Astrocyte (in vitro differentiated cells and primary cell): ENCODE measurements around the gene PP2D1. TPM values are rescaled to one million over a fixed set of nuclear protein-coding genes. Genes with fewer than 3 reads are reported as not detected.
A peak's percentile ranks its signal among the peaks of the same experiment; 100 is the strongest.

Source experiments
- DNase-seq: peaks from one replicate; pipeline ENCODE4 v3.0.0-alpha.2; 2010; ENCODE audit warnings: low read depth
- FAIRE-seq: peaks from 2 replicates; lab custom pipeline; 2011; peaks lifted over from hg19 to GRCh38; lab: Jason Lieb, UNC
- H2AFZ ChIP-seq: 2 replicates; pipeline ENCODE4 v1.6.0; 2012; ENCODE audit warnings: low read depth, low read length, inconsistent platforms
- H3K27ac ChIP-seq: 2 replicates; pipeline ENCODE4 v1.5.1; 2011; ENCODE audit warnings: low read depth, low read length, inconsistent platforms
- H3K27me3 ChIP-seq: 2 replicates; pipeline ENCODE4 v1.6.0; 2011; ENCODE audit warnings: low read length, inconsistent platforms; ENCODE audit not compliant: insufficient read depth
- H3K36me3 ChIP-seq: 2 replicates; pipeline ENCODE4 v1.5.1; 2011; ENCODE audit warnings: low read length, inconsistent platforms; ENCODE audit not compliant: insufficient read depth
- H3K4me1 ChIP-seq: 2 replicates; pipeline ENCODE4 v1.5.1; 2011; ENCODE audit warnings: low read length, inconsistent platforms; ENCODE audit not compliant: insufficient read depth
- H3K4me2 ChIP-seq: 2 replicates; pipeline ENCODE4 v1.6.0; 2012; ENCODE audit warnings: low read length, inconsistent platforms
- H3K4me3 ChIP-seq: 2 replicates; pipeline ENCODE4 v1.5.1; 2011; ENCODE audit warnings: low read depth, mild to moderate bottlenecking, low read length, inconsistent platforms; ENCODE audit not compliant: insufficient read depth
- H3K79me2 ChIP-seq: 2 replicates; pipeline ENCODE4 v1.6.0; 2012; ENCODE audit warnings: mild to moderate bottlenecking, low read length, inconsistent platforms; ENCODE audit not compliant: insufficient read depth
- H3K9ac ChIP-seq: 2 replicates; pipeline ENCODE4 v1.6.0; 2012; ENCODE audit warnings: mild to moderate bottlenecking, low read length, inconsistent platforms
- H3K9me3 ChIP-seq: 2 replicates; pipeline ENCODE4 v1.5.1; 2012; ENCODE audit warnings: low read depth, mild to moderate bottlenecking, low read length, inconsistent platforms; ENCODE audit not compliant: insufficient read depth
- H4K20me1 ChIP-seq: 2 replicates; pipeline ENCODE4 v1.6.0; 2012; ENCODE audit warnings: low read length, inconsistent platforms; ENCODE audit not compliant: insufficient read depth
- H3K27ac Mint-ChIP-seq: one replicate; pipeline ENCODE4 v1.8.0; 2021; ENCODE audit warnings: mild to moderate bottlenecking, mixed read lengths; ENCODE audit not compliant: unreplicated experiment
- H3K27me3 Mint-ChIP-seq: one replicate; pipeline ENCODE4 v1.8.0; 2021; ENCODE audit warnings: low read depth, mixed read lengths; ENCODE audit not compliant: unreplicated experiment
- H3K36me3 Mint-ChIP-seq: one replicate; pipeline ENCODE4 v1.8.0; 2021; ENCODE audit warnings: low read depth, mixed read lengths; ENCODE audit not compliant: unreplicated experiment
- H3K4me1 Mint-ChIP-seq: one replicate; pipeline ENCODE4 v1.8.0; 2021; ENCODE audit warnings: low read depth, mixed read lengths; ENCODE audit not compliant: unreplicated experiment
- H3K4me3 Mint-ChIP-seq: one replicate; pipeline ENCODE4 v1.8.0; 2021; ENCODE audit warnings: mild to moderate bottlenecking, moderate library complexity, mixed read lengths; ENCODE audit not compliant: unreplicated experiment
- H3K9me3 Mint-ChIP-seq: one replicate; pipeline ENCODE4 v1.8.0; 2021; ENCODE audit warnings: mild to moderate bottlenecking, mixed read lengths; ENCODE audit not compliant: unreplicated experiment
- CTCF ChIP-seq: IDR thresholded peaks from 2 replicates; pipeline ENCODE4 v1.5.1; 2011; ENCODE audit warnings: low read depth, mild to moderate bottlenecking, inconsistent platforms, low read length, moderate library complexity; ENCODE audit not compliant: insufficient read depth
- EZH2 ChIP-seq: IDR thresholded peaks from 2 replicates; pipeline ENCODE4 v1.6.1; 2012; ENCODE audit warnings: mild to moderate bottlenecking, low read length, inconsistent platforms; ENCODE audit not compliant: insufficient read depth
- total RNA-seq: library from RNA; stranded (reverse); gene quantifications from 2 replicates; pipeline ENCODE4 v1.2.1, GENCODE V29; 2021

The PP2D1 gene
- total RNA-seq, 1 donor from 2014 or later: not detected

- FAIRE-seq (no peak), DNase-seq (no peak)
- H3K9ac ChIP-seq: no peak overlapping the region
- no peaks in the 10 kb centered on the region for H3K9me3 ChIP-seq
- no peak overlapping the region for H3K4me2 ChIP-seq
- H3K27ac ChIP-seq: no peak overlapping the region
- peaks cover 1% of the 10 kb centered on the region for H3K4me1 ChIP-seq
- no peaks in the 10 kb centered on the region for H3K27me3 ChIP-seq
- Mint-ChIP-seq H3K9me3 (no peaks in the 10 kb centered on the region), H3K4me1 (peaks cover 20% of the 10 kb centered on the region), H3K27ac (peak overlapping the region; percentile 26), H3K36me3 (peaks cover 11% of the 10 kb centered on the region), H3K4me3 (no peak overlapping the region), H3K27me3 (no peaks in the 10 kb centered on the region)
- H3K36me3 ChIP-seq: no peaks in the 10 kb centered on the region
- TF ChIP-seq CTCF (no peak), EZH2 (no peak)
- H4K20me1 ChIP-seq: peaks cover 89% of the 10 kb centered on the region
- peaks cover 99% of the 10 kb centered on the region for H3K79me2 ChIP-seq
- H3K4me3 ChIP-seq: no peak overlapping the region
- H2AFZ ChIP-seq: no peak overlapping the region
Measured at GRCh38 chr3:19967208-19967607, 44.9 kb downstream of the PP2D1 start.

GRCh38 chr3:19961960-19962359 lies 50.1 kb downstream of the PP2D1 start:
- Mint-ChIP-seq H3K27ac (no peak overlapping the region), H3K4me1 (peaks cover 21% of the 10 kb centered on the region), H3K4me3 (no peak overlapping the region), H3K27me3 (no peaks in the 10 kb centered on the region), H3K9me3 (no peaks in the 10 kb centered on the region), H3K36me3 (peaks cover 16% of the 10 kb centered on the region)
- H3K36me3 ChIP-seq: peaks cover 3% of the 10 kb centered on the region
- no peak overlapping the region for H2AFZ ChIP-seq
- H3K79me2 ChIP-seq: peaks cover 100% of the 10 kb centered on the region
- no peak for DNase-seq
- H3K4me1 ChIP-seq: no peaks in the 10 kb centered on the region
- no peak for TF ChIP-seq CTCF
- TF ChIP-seq EZH2: no peak
- no peak overlapping the region for H3K9ac ChIP-seq
- no peaks in the 10 kb centered on the region for H3K27me3 ChIP-seq
- no peaks in the 10 kb centered on the region for H3K9me3 ChIP-seq
- no peak for FAIRE-seq
- no peak overlapping the region for H3K4me2 ChIP-seq
- no peak overlapping the region for H3K27ac ChIP-seq
- H3K4me3 ChIP-seq: no peak overlapping the region
- peaks cover 94% of the 10 kb centered on the region for H4K20me1 ChIP-seq

- Mint-ChIP-seq H3K9me3 (no peaks in the 10 kb centered on the region), H3K27me3 (no peaks in the 10 kb centered on the region), H3K4me3 (no peak overlapping the region), H3K4me1 (peaks cover 21% of the 10 kb centered on the region), H3K27ac (no peak overlapping the region), H3K36me3 (peaks cover 20% of the 10 kb centered on the region)
- Histone ChIP-seq H3K4me1 (no peaks in the 10 kb centered on the region), H3K9me3 (no peaks in the 10 kb centered on the region), H3K36me3 (peaks cover 3% of the 10 kb centered on the region), H3K4me2 (no peak overlapping the region), H3K79me2 (peaks cover 100% of the 10 kb centered on the region), H4K20me1 (peaks cover 94% of the 10 kb centered on the region), H3K4me3 (no peak overlapping the region), H3K27ac (no peak overlapping the region), H3K9ac (no peak overlapping the region), H2AFZ (no peak overlapping the region), H3K27me3 (no peaks in the 10 kb centered on the region)
- FAIRE-seq (no peak), DNase-seq (no peak)
- no peak for TF ChIP-seq EZH2
- TF ChIP-seq CTCF: no peak
Measured at GRCh38 chr3:19960696-19961095, 51.4 kb downstream of the PP2D1 start.
